Breast epithelium (tissue), 3 donors: ENCODE results near the gene SGCA.

ENCODE experiments used
- POLR2A ChIP-seq: fragments of 450-650 bp; IDR thresholded peaks from one replicate; pipeline ENCODE4 v1.6.1; 2016; ENCODE audit warnings: antibody characterized with exemption, mild to moderate bottlenecking, moderate library complexity
- TF ChIP-seq, protein P1 (sequence below), 3 donors: fragments of 450-650 bp; IDR thresholded peaks; one replicate each; pipeline ENCODE4 v1.5.1; 2016 to 2017; ENCODE audit warnings: antibody characterized with exemption in 3 of 3, mild to moderate bottlenecking in 3 of 3, moderate library complexity in 3 of 3

DNA sequence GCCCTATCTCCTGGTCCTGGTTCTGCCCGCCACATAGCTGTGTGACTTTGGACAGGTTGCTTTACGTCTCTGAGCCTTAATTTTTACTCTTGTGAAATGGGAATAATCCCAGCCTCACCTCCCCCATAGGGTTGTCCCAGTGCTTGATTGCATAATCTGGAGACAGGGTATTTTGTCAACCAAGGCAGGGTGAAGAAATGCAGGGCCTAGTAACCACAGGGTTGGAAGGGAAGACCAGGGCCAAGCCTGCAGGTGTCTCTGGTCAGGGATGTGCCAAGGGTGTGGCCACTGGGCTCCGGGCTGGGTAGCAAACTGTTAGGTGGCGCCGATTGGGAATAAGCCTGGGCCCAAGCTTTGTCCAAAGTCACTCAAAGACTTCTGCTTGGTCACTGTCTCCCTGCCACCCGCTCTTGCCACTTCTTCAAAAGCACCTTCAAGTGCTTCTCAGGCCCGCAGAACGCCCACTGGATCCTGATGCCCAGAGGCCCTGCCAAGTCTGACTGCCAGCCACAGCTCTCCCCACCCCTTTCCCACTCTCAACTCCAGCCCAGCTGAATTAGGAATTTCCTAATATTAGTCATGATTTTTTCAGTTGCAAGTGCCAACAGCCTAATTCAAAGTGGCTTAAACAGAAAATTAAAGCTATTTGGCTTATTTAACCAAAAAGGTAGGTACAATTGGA lies 56.2 kb downstream of the SGCA start:
- TF ChIP-seq, protein P1, sequence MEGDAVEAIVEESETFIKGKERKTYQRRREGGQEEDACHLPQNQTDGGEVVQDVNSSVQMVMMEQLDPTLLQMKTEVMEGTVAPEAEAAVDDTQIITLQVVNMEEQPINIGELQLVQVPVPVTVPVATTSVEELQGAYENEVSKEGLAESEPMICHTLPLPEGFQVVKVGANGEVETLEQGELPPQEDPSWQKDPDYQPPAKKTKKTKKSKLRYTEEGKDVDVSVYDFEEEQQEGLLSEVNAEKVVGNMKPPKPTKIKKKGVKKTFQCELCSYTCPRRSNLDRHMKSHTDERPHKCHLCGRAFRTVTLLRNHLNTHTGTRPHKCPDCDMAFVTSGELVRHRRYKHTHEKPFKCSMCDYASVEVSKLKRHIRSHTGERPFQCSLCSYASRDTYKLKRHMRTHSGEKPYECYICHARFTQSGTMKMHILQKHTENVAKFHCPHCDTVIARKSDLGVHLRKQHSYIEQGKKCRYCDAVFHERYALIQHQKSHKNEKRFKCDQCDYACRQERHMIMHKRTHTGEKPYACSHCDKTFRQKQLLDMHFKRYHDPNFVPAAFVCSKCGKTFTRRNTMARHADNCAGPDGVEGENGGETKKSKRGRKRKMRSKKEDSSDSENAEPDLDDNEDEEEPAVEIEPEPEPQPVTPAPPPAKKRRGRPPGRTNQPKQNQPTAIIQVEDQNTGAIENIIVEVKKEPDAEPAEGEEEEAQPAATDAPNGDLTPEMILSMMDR (IDR thresholded peaks at IDR 0.05): no peak
- TF ChIP-seq POLR2A: no peak
